ENCODE data around the gene ZNF322. TPM values are rescaled to one million over a fixed set of nuclear protein-coding genes. Genes with fewer than 3 reads are reported as not detected.

Gene ZNF322, protein sequence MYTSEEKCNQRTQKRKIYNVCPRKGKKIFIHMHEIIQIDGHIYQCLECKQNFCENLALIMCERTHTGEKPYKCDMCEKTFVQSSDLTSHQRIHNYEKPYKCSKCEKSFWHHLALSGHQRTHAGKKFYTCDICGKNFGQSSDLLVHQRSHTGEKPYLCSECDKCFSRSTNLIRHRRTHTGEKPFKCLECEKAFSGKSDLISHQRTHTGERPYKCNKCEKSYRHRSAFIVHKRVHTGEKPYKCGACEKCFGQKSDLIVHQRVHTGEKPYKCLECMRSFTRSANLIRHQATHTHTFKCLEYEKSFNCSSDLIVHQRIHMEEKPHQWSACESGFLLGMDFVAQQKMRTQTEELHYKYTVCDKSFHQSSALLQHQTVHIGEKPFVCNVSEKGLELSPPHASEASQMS
- 15.5 and 17.3 TPM in 2 replicates for total RNA-seq

GRCh38 chr6:26659042-26659999 is at the start of gene ZNF322:
ZNF322 (minus strand) TSS chr6:26659746; CDS start chr6:26638553, 21,193 bp downstream.

DNA sequence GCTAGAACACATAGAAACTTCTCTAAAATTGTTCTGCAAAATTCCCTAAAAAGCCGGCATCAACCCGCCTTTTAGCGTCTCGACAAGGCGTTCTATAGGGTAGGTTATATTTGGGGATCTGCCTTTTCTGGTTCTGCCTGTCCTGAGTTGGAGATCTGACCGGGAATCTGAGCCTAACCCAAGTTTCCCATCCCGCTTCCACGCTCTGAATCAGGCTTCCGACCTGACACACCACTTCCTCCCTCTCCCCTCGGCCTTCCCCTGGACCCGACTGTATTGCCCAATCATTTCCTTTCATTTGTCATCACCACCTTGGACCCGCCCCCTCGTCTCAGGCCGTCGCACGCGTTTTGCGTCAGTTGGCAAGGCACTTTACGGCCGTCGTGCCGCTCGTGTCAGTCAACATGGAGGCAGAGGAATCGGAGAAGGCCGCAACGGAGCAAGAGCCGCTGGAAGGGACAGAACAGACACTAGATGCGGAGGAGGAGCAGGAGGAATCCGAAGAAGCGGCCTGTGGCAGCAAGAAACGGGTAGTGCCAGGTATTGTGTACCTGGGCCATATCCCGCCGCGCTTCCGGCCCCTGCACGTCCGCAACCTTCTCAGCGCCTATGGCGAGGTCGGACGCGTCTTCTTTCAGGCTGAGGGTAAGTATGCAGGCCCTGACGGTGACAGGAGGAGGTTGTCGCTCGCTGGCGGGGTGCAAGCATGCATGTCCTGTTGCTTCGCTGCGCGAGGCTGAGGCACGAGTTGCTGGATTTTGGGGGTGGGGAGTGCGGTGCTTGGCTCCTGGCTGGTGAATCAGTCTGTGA is 62.8 kb downstream of the ZNF322 start, which contains the start of gene ABT1:
Gene ABT1 (plus strand): TSS at position 375 of the 810 bp plus-strand sequence. CDS start 30 bp downstream, at position 405.

Other genes starting within 250 kb of the ZNF322 start
- gene BTN3A3, start 219.2 kb downstream of the ZNF322 start, total RNA-seq: 1.6 and 8.2 TPM in 2 replicates
- 11.5 and 16.1 TPM in 2 replicates for gene BTN2A1, start 201.8 kb downstream of the ZNF322 start, total RNA-seq
- not detected in 2 replicates for gene BTN1A1, start 159.4 kb downstream of the ZNF322 start, total RNA-seq
- 45.1 and 55.2 TPM in 2 replicates for gene HMGN4, start 121.4 kb downstream of the ZNF322 start, total RNA-seq
- gene ABT1, start 62.8 kb downstream of the ZNF322 start, total RNA-seq: 18.1 and 27.3 TPM in 2 replicates

All from placental epithelial cell (primary cell).